ENCODE data around the gene RET. TPM values are rescaled to one million over a fixed set of nuclear protein-coding genes. Genes with fewer than 3 reads are reported as not detected.

RET gene
- total RNA-seq, 1 donor from 2014 or later, result 1.2 TPM

DNA sequence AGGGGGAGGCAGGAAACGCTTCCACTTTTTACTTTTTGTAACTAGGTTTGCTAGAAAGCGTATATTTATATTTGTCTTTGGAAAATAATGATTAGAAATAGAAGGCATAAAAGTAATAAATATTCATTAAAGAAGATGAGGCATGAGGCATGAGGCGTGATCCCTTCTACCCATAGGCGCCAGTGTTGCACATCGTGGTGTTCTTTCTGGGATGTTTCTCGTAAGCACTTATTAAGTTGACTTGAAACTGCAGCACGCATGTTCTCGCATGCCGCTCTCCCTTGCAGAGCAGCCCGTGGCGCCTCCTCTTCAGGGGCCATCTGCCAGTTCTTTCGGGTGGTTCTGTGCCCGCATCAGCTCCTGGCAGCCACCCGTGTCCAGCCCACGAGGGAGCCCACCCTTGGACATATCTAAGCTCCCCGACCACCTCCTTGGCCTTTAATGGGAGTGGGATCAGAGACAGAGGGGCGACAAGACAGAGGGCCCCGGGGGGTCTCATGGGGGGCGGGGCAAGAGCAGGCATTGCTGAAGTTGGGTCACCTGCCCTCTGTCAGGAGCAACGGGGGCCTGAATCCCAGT is 32.9 kb downstream of the RET start:
- no peak for DNase-seq

DNA sequence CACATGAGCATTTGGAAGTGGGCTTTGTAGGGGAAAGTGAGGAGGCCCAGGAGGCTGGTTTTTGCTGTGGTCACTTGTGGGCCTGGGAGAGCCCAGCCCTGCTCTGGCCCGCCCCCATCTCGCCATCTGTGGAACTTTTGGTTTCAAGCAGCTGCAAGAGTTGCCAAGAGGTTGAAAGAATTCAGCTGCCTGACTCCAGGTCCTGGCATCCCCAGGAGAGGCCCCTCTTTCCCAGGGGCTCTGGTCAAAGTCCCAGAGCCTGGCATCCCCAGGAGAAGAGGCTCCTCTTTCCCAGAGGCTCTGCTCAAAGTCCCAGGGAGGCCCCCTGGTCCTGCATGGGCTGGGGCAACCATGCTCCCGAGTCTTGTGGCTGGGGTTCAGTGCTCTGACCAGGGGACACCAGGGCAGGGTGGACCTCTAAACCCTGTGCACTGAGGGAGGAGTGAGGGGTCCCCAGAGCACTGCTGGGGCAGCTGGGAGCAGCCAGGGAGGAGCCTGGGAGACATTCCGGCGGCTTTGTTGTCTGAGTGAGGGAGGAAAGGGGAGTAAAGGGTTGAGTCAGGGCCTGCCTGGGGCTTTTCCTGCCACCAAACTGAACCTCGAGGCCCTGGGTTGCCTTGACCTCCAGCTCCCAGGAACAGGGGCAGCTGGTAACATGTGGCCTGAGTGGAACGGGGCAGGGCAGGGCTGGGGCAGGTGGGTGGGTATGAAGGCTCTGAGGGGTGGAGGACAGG is 33.6 kb downstream of the RET start:
- DNase-seq, result no peak

DNA sequence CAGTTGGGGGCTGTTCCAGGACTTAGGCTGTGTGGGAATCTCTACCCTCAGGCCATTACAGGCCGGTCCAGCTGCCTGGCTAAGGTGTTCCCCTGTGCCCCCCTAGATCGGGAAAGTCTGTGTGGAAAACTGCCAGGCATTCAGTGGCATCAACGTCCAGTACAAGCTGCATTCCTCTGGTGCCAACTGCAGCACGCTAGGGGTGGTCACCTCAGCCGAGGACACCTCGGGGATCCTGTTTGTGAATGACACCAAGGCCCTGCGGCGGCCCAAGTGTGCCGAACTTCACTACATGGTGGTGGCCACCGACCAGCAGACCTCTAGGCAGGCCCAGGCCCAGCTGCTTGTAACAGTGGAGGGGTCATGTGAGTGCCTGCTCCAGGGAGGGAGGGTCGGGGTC is 34.2 kb downstream of the RET start:
- DNase-seq, result no peak

DNA sequence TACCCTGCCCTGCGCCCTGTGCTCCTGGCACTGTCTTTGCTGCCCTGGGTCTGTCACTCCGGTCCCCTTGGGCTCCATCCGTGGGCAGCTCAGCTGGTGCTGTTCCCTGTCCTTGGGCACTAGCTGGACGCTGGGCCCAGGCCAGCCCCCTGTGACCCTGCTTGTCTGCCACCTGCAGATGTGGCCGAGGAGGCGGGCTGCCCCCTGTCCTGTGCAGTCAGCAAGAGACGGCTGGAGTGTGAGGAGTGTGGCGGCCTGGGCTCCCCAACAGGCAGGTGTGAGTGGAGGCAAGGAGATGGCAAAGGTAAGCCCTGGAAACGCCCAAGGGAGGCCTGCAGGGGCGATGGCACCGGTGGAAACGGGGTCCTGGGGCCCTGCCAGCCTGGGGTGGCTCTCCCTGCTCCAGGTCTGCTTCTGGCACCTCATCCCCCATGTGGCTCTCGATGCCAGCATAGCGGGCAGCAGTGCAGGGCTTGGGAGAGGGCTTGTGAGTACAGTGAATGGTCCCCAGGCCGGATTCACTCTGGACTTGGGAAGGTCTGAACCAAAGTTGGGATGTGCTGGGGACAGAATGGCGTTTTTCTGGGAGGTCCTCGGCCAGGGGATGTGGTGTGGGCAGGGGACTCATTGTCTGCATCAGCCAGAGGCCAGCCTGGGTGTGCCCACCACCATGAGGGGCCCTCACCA is 35.2 kb downstream of the RET start:
- no peak for DNase-seq

DNA sequence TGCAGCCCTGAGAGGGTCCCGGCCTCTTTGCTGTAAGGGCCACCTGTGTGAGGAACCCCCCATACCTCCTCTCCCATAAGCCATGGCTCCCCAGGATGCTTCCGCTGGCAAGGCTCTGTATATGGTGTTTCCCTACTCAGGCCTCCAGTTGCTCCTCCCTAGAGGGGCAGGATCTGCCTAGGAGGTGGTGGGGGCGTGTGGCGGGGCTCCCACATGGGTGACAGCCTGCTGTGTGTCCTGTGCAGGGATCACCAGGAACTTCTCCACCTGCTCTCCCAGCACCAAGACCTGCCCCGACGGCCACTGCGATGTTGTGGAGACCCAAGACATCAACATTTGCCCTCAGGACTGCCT is 35.7 kb downstream of the RET start:
- DNase-seq, result no peak

DNA sequence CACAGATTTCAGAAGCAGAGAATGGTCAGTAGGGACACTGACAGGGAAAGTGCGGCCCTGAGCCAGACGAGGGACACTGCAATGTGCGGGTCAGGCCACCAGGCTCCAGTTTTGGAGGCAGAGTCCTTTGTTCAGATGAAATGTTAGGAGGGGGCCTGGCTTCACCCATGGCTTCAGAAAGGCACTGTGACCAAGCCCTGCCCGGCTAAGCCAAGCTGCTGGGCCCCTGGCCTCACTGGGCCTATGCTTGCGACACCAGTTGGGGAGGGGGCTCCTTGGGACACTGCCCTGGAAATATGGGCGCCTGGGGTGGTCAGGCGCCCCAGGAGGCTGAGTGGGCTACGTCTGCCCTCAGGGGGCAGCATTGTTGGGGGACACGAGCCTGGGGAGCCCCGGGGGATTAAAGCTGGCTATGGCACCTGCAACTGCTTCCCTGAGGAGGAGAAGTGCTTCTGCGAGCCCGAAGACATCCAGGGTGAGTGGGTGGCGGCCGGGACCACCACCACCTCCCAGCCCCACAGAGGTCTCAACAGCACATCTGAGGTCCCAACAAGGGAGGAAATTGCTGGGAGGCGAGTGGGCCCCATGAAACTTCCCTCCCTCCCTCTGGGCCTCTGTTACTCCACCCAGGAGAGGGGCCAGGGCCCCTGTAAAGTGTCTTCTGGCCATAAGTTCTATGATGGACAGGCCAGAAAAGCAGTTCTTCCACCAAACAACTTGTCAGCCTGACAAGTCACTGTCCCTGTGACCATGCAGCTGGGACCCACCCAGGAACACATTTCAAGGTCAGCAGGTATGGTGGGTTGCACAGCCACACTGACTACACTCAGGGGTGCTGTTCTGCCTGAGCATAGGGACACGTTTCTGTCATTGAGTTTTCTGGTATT is 36.6 kb downstream of the RET start:
- no peak for DNase-seq

DNA sequence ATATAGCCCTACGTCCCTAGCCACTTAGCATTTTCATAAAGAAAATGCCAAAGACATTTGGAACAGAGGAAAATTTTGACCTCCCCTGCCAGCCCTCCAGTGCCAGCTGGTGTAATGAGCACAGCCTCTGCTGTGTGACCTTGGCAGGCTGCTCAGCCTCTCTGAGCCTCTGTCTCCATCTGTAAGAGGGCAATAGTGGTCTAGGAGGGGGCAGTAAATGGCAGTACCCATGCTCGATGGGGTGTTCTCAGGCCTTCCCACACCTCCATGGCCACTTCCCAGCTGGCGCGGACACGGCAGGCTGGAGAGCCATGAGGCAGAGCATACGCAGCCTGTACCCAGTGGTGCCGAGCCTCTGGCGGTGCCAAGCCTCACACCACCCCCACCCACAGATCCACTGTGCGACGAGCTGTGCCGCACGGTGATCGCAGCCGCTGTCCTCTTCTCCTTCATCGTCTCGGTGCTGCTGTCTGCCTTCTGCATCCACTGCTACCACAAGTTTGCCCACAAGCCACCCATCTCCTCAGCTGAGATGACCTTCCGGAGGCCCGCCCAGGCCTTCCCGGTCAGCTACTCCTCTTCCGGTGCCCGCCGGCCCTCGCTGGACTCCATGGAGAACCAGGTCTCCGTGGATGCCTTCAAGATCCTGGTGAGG is 37.3 kb downstream of the RET start:
- DNase-seq, result no peak

DNA sequence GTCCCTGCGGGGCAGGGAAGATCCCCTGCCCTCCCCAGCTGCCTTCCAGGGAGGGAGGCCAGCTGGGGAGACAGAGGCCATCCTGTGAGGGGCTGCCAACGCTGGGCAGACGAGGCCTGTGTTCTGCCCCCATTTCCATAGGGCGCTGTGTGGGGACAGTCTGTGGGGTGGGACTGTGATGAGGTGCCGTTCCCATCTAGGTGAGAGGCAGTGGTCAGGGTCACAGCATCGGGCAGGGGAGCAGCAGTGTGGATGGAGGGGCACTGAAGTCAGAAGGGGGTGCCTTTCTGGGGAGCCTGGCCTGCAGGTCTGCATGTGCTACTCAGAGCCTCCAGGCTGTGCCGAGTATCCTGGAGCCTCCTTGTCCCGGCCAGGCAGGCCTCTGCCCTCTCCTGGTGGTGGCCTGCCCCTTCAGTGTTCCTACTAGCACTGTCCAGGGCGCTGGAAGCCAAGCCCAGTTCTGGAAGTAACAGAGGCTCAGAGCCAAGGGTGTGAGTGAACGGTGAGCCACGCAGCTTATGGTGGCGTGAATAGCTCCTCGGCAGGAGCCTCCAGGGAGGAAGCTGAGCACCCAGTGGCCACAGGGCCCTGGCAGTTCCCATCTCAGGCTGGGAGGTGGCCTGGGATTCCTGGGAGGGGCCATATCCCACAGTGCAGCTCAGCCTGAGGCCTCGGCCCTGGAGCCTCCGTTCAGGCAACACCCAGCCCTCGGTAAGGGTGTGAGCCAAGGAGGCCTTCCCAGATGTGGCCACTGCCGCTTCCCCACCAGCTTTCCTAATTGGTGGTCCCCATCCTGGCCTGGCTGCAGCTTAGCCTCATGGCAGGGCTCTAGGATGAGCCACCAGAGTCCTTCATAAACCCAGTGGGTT is 38.1 kb downstream of the RET start:
- DNase-seq, result no peak

DNA sequence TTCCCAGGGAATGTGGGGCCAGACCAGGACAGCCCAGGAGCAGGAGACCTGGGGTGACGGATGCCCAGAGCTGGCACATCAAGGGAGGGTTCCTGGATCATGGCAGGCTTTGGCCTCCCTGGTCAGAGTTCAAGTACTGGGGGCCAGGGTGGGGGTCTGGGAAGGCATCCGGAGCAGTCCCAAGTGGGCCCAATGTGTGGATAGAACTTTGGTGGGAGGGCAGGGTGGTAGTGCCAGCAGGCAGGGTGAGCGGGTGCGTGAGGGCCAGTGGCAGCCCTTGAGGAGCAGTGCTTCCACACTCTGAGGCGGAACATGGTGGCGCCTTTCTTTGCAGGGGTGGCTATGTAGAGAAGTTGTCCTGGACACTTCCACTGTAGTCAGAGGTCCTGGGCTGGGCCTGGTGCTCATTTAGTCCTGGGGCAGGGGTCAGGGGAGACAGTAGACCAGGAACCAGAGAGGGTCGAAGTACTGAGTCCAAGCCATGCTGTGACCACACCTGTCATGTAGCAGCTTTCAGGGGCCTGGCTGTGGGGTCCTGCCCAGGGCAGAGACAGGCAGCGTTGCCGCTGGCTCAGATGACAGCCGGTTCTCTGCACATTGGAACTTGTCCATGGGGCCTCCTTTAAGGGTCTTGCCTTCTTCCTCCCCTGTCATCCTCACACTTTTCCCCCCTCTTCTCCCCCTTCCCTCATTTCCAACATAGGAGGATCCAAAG is 39.2 kb downstream of the RET start:
- DNase-seq, result no peak

DNA sequence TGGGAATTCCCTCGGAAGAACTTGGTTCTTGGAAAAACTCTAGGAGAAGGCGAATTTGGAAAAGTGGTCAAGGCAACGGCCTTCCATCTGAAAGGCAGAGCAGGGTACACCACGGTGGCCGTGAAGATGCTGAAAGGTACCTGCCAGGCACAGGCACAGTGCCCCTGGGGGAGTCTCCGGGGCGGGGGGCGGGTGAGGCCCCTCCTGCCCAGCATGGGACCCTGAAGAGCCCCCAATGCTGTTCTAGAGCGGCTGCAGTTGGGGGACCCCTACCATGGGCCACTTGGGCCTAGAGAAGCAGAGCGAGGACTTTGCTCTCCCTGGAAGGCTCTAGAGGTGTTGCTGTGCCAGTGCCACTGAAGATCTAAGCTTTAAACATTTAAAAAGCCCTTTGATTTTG is 39.7 kb downstream of the RET start:
- DNase-seq, result no peak

DNA sequence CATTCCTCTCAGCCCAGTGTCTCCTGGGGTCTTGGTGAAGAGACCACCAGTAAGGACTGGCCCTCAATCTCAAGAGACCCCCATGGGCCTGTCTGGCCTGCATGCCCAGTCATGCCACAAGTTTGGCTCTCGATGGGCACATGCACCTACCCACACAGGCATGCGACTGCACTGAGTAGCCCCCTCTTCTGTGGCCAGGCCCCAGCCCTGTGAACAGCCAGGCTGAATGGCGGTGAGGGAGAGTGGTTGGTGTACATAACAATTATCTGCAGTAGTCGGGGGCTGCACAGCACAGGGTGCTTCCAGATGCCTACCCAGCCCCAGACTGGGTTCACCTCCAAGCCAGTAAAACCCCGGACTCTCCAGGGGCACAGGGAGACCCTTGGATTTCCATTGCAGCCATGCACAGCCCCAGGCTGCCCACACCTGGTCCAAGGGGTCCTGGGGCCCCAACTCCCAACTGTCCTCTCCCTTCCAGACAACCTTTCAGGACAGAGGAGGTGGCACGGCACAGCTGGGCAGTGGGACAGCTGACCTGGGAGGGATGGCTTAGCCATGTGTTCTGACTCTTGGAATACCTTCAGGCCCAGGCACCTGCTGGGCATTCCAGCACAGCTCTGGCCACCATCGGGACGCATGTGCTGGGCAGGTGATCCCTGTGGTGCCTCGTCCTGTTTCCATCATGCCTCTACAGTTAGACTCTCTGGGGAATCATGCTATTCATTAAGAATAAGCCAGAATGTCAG is 40.3 kb downstream of the RET start:
- DNase-seq, result no peak

DNA sequence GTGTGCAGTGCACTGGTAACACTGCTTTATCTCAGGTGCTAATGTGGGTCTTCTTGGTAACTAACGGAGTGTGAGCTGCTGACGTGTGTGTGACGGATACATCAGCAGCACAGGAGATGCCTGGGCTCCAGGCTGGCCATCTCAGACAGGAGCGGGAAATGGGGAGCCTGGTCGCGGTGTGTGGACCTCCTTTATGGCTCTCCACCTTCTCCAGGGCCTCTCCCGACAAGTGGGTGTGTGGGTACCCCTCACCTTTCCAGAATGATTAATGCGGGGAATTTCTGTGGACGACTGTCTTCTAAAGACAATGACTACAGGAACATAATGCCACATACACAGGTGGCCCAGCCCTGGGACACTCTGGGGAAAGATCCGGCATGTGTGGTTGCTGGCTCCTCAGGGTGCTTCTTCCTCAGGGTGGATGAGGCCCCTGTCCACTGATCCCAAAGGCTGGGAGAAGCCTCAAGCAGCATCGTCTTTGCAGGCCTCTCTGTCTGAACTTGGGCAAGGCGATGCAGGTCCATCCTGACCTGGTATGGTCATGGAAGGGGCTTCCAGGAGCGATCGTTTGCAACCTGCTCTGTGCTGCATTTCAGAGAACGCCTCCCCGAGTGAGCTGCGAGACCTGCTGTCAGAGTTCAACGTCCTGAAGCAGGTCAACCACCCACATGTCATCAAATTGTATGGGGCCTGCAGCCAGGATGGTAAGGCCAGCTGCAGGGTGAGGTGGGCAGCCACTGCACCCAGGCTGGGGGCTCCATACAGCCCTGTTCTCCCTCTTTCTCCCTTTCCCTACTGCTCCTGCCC is 41.1 kb downstream of the RET start:
- DNase-seq, result no peak

DNA sequence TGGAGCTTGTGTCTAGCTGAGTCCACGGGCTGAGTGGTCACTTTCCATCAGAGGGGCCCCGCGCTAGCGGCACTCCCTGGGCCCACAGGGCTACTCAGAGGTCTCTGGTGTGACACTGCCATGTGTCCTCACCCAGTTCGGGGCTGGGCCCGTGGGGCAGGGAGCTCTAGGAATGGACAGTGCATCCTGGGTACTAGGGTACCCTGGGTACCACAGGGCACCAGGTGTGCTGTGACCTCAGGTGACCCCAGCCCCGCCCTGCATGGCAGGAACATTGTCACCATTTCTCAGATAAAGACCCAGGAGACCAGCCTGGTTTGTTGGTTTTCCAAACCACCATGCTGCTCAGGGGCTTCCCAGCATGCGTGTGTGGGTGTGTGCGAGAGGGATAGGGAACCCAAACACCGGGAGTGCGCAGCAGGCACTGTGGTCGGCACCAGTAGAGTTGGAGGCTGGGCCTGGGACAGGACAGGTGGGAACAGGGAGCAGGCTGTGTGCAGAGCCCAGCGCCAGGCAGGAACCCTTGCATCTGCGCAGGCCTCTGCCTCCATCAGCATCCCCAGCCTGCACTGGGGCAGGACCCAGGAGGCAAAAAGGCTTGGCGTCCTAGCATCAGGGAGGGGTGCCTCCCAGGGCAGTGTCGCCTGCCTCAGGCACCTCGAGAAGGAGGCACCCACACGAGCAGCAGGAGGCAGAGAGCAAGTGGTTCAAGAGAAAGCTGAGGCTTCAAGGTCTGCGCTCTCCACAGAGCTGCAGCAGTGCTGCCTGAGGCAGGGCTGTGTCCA is 42.0 kb downstream of the RET start:
- no peak for DNase-seq

DNA sequence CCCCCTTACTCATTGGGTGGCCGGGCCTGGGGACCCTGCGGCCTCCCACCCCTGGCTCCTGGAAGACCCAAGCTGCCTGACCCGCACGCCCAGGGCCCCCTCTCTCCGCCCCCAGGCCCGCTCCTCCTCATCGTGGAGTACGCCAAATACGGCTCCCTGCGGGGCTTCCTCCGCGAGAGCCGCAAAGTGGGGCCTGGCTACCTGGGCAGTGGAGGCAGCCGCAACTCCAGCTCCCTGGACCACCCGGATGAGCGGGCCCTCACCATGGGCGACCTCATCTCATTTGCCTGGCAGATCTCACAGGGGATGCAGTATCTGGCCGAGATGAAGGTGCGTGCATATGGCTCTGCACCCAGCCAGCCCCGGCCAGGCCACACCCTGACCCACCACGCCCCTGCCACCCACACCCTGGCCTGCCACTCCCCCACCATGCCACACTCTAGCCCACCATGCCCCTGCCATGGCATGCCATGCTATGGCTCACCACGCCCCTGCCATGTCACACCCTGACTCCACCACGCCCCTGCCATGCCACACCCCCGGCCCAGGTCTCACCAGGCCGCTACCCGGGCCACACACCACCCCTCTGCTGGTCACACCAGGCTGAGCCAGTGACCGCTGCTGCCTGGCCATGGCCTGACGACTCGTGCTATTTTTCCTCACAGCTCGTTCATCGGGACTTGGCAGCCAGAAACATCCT is 42.7 kb downstream of the RET start:
- no peak for DNase-seq

DNA sequence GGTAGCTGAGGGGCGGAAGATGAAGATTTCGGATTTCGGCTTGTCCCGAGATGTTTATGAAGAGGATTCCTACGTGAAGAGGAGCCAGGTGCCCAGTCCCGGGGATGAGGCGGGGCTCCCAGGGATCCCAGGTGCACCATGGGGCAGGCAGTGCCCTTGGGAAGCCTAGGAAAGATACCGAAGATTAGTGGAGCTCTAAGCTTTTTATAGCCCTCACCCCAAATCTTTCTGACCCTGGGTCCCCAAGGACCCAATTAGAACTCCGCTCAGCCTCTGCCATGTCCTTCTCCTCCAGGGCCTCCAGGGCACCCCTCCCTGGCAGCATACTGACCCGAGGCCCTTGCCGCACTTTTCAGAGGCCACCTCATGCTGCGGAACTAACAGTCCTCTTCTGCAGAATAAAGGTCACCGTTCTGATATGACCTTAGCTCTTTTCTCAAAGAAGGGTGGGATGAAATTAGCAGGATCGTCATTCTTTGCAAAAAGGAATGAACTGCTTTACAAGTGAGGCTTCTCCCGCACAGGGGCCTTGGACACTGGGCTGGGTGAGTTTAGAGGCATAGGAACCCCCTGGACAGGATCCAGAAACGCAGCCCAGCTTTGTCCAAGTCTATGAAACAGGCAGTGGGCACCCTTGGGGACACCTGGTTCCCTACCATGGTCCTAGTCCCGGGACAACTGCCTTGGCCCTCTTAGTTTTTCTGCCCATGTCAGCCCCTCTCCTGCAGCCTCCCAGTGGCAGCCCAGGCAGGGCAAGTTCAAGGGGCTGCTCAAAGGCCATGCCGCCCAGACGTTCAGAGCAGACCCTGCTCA is 43.5 kb downstream of the RET start:
- no peak for DNase-seq

DNA sequence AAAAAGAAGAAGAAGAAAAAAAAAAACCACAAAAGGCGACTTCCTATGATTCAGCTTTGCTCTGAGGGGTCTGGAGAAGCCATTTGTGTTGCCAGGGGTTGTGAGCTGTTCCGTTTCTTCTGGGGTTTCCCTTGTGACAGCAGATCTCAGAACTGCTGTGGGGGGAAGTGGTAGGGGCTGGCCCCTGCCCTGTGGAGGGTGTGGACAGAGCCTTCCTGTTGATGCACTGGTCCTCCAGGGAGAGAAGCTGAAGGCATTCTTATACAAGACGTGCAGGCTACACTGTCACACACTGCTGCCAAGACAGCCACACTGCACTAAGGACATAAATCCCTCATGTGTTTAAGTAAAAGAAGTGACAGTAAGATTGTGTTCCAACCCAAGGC is 44.1 kb downstream of the RET start:
- DNase-seq, result peak; percentile 12

DNA sequence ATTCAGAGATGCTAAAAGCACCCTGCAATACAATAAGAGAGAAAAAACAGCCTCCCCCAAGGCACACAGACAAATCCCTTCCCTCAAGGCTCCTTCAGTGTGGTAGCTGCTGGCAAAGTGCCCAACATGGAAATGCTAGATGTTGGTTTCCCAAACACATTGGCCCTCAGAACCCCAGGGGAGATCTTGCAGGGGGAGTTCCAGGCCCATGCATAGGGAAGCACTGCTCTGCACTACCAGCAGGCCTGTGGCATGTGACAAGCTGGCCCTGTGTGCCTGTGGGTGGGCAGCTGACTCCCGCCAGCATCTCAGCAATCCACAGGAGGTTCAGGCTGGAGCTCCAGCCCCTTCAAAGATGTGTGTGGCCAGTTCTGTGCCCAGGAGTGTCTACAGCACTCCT is 44.6 kb downstream of the RET start:
- peak; percentile 15 for DNase-seq

All from dermis blood vessel endothelial cell (primary cell).